K562 (cell line): Measurements from ENCODE around the gene RAI14. TPM values are rescaled to one million over a fixed set of nuclear protein-coding genes. Genes with fewer than 3 reads are reported as not detected.

Experiments
- ATAC-seq: fragments of 200-7000 bp; cut with Tn5 transposase; 3 replicates; pipeline ENCODE4 v1.9.1; 2020; ENCODE audit warnings: moderate library complexity
- BruUV-seq: library from RNA; stranded (reverse); fragments of 400-500 nt; replicated peaks from 2 replicates; lab custom pipeline; 2021; lab: Mats Ljungman, UMichigan
- CTCF ChIA-PET: fragments of 300-600 bp; formaldehyde crosslinking; extraction: SDS; loops from one replicate; lab custom pipeline; 2021; ENCODE audit warnings: low intra/inter-chr PET ratio; lab: Yijun Ruan, JAX
- POLR2A ChIA-PET: fragments of 300-600, 350-650 bp; sonication (Branson Sonifier 250); formaldehyde crosslinking; extraction: SDS; loops from one replicate; lab custom pipeline; 2021; ENCODE audit warnings: antibody characterized with exemption, inconsistent platforms; lab: Yijun Ruan, JAX
- DNase-seq, 4 experiments: peaks; one replicate each; pipeline versions ENCODE4 v3.0.0 to v3.0.0-alpha.2; 2011 to 2018; ENCODE audit warnings: low spot score in 3 of 4, mixed read lengths in 3 of 4; ENCODE audit errors: extremely low read depth in 1 of 4
- FAIRE-seq: peaks from 2 replicates; lab custom pipeline; 2011; peaks lifted over from hg19 to GRCh38; lab: Jason Lieb, UNC
- H2AFZ ChIP-seq: 2 replicates; pipeline ENCODE4 v1.6.0; 2011; ENCODE audit warnings: low read depth, low read length, control low read depth, inconsistent platforms
- H3K27ac ChIP-seq: fragments of 200-600 bp; 3 replicates; pipeline ENCODE4 v1.8.0; 2011; ENCODE audit warnings: low read depth, mild to moderate bottlenecking, control low read depth, inconsistent platforms, low read length, moderate library complexity, mixed read lengths; ENCODE audit errors: extremely low read depth
- H3K27me3 ChIP-seq, 2 experiments: fragments of 300-600 bp in 1 of 2; 2 replicates in 1 of 2; 3 replicates in 1 of 2; pipeline versions ENCODE4 v1.6.0 to v1.8.0; 2011; ENCODE audit warnings: inconsistent platforms in 2 of 2, low read length in 2 of 2, mild to moderate bottlenecking in 1 of 2, mixed read lengths in 1 of 2, moderate library complexity in 1 of 2; ENCODE audit not compliant: control insufficient read depth in 2 of 2, insufficient read depth in 2 of 2
- H3K36me3 ChIP-seq: fragments of 300-600 bp; 3 replicates; pipeline ENCODE4 v1.8.0; 2011; ENCODE audit warnings: mild to moderate bottlenecking, low read length, inconsistent platforms; ENCODE audit not compliant: control insufficient read depth, insufficient read depth
- H3K4me1 ChIP-seq, 2 experiments: fragments of 200-600 bp in 1 of 2; replicated peaks in 1 of 2; 2 replicates in 1 of 2; 3 replicates in 1 of 2; pipeline versions ENCODE4 v1.5.1 to v1.8.0; 2011; ENCODE audit warnings: inconsistent platforms in 2 of 2, low read length in 2 of 2, mild to moderate bottlenecking in 1 of 2, mixed read lengths in 1 of 2, moderate library complexity in 1 of 2; ENCODE audit not compliant: control insufficient read depth in 2 of 2, insufficient read depth in 2 of 2
- H3K4me2 ChIP-seq: 2 replicates; pipeline ENCODE4 v1.6.1; 2011; ENCODE audit warnings: low read length, control low read depth, inconsistent platforms, mixed read lengths; ENCODE audit not compliant: insufficient read depth
- H3K4me3 ChIP-seq: fragments of 200-600 bp; sonication (generic), shearing (Covaris generic); 2 replicates; pipeline ENCODE4 v1.5.1; 2016; ENCODE audit warnings: control low read depth, inconsistent platforms
- H3K79me2 ChIP-seq: fragments of 200-600 bp; 3 replicates; pipeline ENCODE4 v1.8.0; 2011; ENCODE audit warnings: low read length, inconsistent platforms; ENCODE audit not compliant: control insufficient read depth, insufficient read depth
- H3K9ac ChIP-seq, 2 experiments: 2 replicates each; pipeline versions ENCODE4 v1.6.0 to v1.6.1; 2011; ENCODE audit warnings: low read depth in 2 of 2, low read length in 2 of 2, control low read depth in 1 of 2, inconsistent platforms in 1 of 2, mild to moderate bottlenecking in 1 of 2, mixed read lengths in 1 of 2; ENCODE audit not compliant: insufficient read depth in 1 of 2
- H3K9me1 ChIP-seq: one replicate; pipeline ENCODE4 v1.6.0; 2011; ENCODE audit warnings: inconsistent platforms, mild to moderate bottlenecking, low read length, moderate library complexity; ENCODE audit not compliant: control insufficient read depth, insufficient read depth
- H3K9me3 ChIP-seq: replicated peaks from 2 replicates; pipeline ENCODE4 v1.5.1; 2011; ENCODE audit warnings: low read depth, low read length, inconsistent platforms; ENCODE audit not compliant: control insufficient read depth, insufficient read depth
- H4K20me1 ChIP-seq: replicated peaks from 2 replicates; pipeline ENCODE4 v1.6.1; 2011; ENCODE audit warnings: low read length, inconsistent platforms, mixed read lengths; ENCODE audit not compliant: control insufficient read depth, insufficient read depth
- ATF3 ChIP-seq, 2 experiments: fragments of 450-650 bp in 1 of 2; sonication (generic) in 1 of 2; formaldehyde crosslinking in 1 of 2; IDR thresholded peaks in 1 of 2; conservative IDR thresholded peaks in 1 of 2; 2 replicates each; pipeline versions ENCODE4 v1.6.1 to v1.8.1; 2016 to 2023; ENCODE audit warnings: mild to moderate bottlenecking in 2 of 2, moderate library complexity in 2 of 2, inconsistent platforms in 1 of 2, missing genetic modification reagents in 1 of 2
- BRD9 ChIP-seq: fragments of 450-650 bp; IDR thresholded peaks from 2 replicates; pipeline ENCODE4 v1.6.1; 2018; ENCODE audit warnings: low read depth; ENCODE audit not compliant: partially characterized antibody
- CCNT2 ChIP-seq: IDR thresholded peaks from 2 replicates; pipeline ENCODE4 v1.6.1; 2011; ENCODE audit warnings: borderline replicate concordance, low read depth, mild to moderate bottlenecking, moderate library complexity, mixed read lengths, low read length; ENCODE audit not compliant: insufficient read length; ENCODE audit errors: extremely low read depth
- DLX4 ChIP-seq: fragments of 250-450 bp; sonication (Bioruptor Pico); IDR thresholded peaks from 2 replicates; pipeline ENCODE4 v1.6.1; 2021; ENCODE audit warnings: mild to moderate bottlenecking
- E2F6 ChIP-seq, 2 experiments: IDR thresholded peaks; 2 replicates each; pipeline ENCODE4 v1.6.1; 2011; ENCODE audit warnings: borderline replicate concordance in 1 of 2, control low read depth in 1 of 2, low read depth in 1 of 2, low read length in 1 of 2, mild to moderate bottlenecking in 1 of 2, mixed read lengths in 1 of 2, moderate library complexity in 1 of 2; ENCODE audit not compliant: insufficient read depth in 1 of 2, insufficient read length in 1 of 2, poor library complexity in 1 of 2, severe bottlenecking in 1 of 2; ENCODE audit errors: extremely low read depth in 1 of 2
- ETS2 ChIP-seq: IDR thresholded peaks from 2 replicates; pipeline ENCODE4 v1.6.1; 2016; ENCODE audit warnings: borderline replicate concordance, missing genetic modification characterization, mild to moderate bottlenecking, moderate library complexity, missing compliant biosample characterization; ENCODE audit not compliant: poor library complexity, severe bottlenecking
- FOXJ2 ChIP-seq: fragments of 200-800 bp; sonication (Bioruptor generic); IDR thresholded peaks from 2 replicates; pipeline ENCODE4 v1.6.1; 2016; ENCODE audit warnings: missing genetic modification characterization, missing compliant biosample characterization
- MYBL2 ChIP-seq, 2 experiments: fragments of 450-650 bp in 1 of 2; sonication (generic) in 1 of 2; formaldehyde crosslinking in 1 of 2; IDR thresholded peaks; 2 replicates each; pipeline versions ENCODE4 v1.6.1 to v1.8.1; 2017 to 2022; ENCODE audit warnings: borderline replicate concordance in 1 of 2, inconsistent platforms in 1 of 2, low read depth in 1 of 2, mild to moderate bottlenecking in 1 of 2, missing genetic modification reagents in 1 of 2, moderate library complexity in 1 of 2
- POLR3G ChIP-seq: IDR thresholded peaks from 2 replicates; pipeline ENCODE4 v1.6.1; 2011; ENCODE audit not compliant: insufficient read length, insufficient replicate concordance; ENCODE audit errors: extremely low read depth
- SNAPC5 ChIP-seq: fragments of 250-450 bp; sonication (Bioruptor Pico); IDR thresholded peaks from 2 replicates; pipeline ENCODE4 v1.8.0; 2021; ENCODE audit warnings: moderate library complexity, mild to moderate bottlenecking, inconsistent platforms
- TBP ChIP-seq: optimal IDR thresholded peaks from 2 replicates; pipeline ENCODE3; 2011; ENCODE audit warnings: low read depth, low read length, improper control_type of control experiment
- TCFL5 ChIP-seq: fragments of 250-450 bp; sonication (Bioruptor Pico); conservative IDR thresholded peaks from 2 replicates; pipeline ENCODE4 v1.6.1; 2021; ENCODE audit warnings: mild to moderate bottlenecking, moderate library complexity, matching md5 sums
- ZFP1 ChIP-seq: fragments of 450-650 bp; formaldehyde crosslinking; IDR thresholded peaks from 2 replicates; pipeline ENCODE4 v1.4.0; 2020; ENCODE audit warnings: mild to moderate bottlenecking, mixed read lengths
- ZNF124 ChIP-seq: sonication (generic); formaldehyde crosslinking; IDR thresholded peaks from 2 replicates; pipeline ENCODE4 v1.8.1; 2022; ENCODE audit warnings: missing genetic modification reagents
- ZNF354B ChIP-seq: fragments of 250-450 bp; sonication (Bioruptor Pico); IDR thresholded peaks from 2 replicates; pipeline ENCODE4 v1.4.0; 2020
- WGBS: fragments of 100-300 bp; shearing (Covaris generic); methylation state at CpG from one replicate; pipeline ENCODE4 v1.1.6; 2016; ENCODE audit warnings: low coverage, mixed read lengths; ENCODE audit not compliant: insufficient coverage; ENCODE audit errors: missing lambda C conversion rate; 5-methylcytosine and 5-hydroxymethylcytosine counted together
- in situ Hi-C: fragments of 300-500 bp; cut with MboI; formaldehyde crosslinking; loops from 4 replicates; pipeline ENCODE4 v1.15.0; 2018; ENCODE audit warnings: inconsistent platforms, mixed read lengths
- intact Hi-C: fragments of 100-400 bp; cut with micrococcal nuclease; formaldehyde crosslinking; loops from 2 replicates; pipeline ENCODE4 v1.14.2; 2022
- polyA plus RNA-seq, 8 experiments: library from polyadenylated mRNA; depleted of rRNA in 4 of 8; stranded (reverse) in 5 of 8; unstranded in 3 of 8; fragments of >200 nt; fragmentation: Nextera tagmentation in 2 of 8; fragmentation: Illumina TruSeq in 1 of 8; extraction: Ambion mirVana in 2 of 8; extraction: Trizol in 1 of 8; gene quantifications; 2 replicates each; pipeline versions ENCODE4 v1.2.1 to v1.2.3, GENCODE V29; 2011 to 2014; ENCODE audit warnings: inconsistent platforms in 1 of 8, missing spikeins in 1 of 8
- total RNA-seq, 7 experiments: library from RNA; depleted of rRNA in 6 of 7; stranded (reverse); fragments of >200 nt in 6 of 7; fragmentation: Illumina TruSeq in 2 of 7; extraction: Trizol in 2 of 7; gene quantifications; 2 replicates each; pipeline versions ENCODE4 v1.2.1 to v1.2.3, GENCODE V29; 2011 to 2021; ENCODE audit warnings: low replicate concordance in 1 of 7

The RAI14 gene
- total and polyA plus RNA-seq, 9 of the 15 experiments (the other 6 are each of a cell fraction or from before 2014, with no cell fraction given): 11.3 to 82.5 (median 34.8) TPM

DNA sequence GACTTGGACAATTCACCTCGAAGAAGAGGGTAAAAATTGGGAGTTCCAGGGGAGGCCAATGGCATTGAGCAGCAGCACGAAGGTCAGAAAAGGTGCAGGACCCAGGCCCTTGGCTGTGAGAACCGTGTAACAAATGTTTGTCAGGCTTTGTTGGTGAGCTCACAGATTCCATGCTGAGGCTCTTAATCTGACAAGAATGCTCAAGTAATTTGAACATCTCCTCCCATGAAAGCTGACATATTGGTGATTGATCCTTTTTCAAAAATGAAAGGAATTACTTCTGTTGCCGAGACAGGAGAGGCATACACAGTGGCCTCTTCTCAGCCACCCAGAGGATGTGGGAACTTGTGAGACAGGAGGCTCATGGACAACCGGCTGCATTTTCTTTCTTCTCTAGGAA lies 11.6 kb downstream of the RAI14 start (continued):
- TF ChIP-seq FOXJ2 (tag): no peak

DNA sequence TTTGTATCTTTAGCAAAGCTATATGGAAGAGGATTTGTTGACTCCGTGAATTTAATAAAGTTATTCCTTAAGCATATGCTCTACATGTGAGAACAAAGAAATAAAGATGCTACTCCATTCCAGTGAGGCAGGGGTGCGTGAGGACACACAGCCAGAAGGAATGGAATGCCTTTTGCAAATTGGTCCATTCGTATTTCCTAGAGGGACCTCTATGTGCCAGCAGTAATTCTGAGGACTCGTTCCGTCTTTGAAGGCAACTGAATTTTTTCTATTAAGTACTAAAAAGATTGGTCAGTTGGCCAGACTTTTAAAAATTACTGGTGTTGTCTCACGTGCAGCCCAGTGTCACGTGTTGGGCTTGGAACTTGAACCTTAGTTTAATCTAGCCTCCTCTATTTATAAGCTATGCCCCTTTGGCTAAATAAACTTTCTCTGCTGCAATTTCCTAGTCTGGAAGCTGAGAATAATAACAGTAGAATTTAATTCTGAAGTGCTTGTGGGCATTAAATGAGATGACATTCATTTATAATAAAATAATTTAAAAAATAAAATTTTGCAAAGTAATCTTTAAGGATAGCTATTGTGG lies 13.9 kb downstream of the RAI14 start:
- ChIA-PET POLR2A (interaction anchor here (1.3 to 4.0 kb wide), 3 partner anchors 9 to 18 kb away, joined by 3 to 22 read pairs (median 3); no protein-coding TSS in a partner anchor), CTCF (no interaction called here)
- Histone ChIP-seq H3K4me3 (no peak overlapping the region), H3K27ac (no peak overlapping the region), H2AFZ (no peak overlapping the region), H3K79me2 (peaks cover 51% of the 10 kb centered on the region), H3K36me3 (peaks cover 6% of the 10 kb centered on the region; the same call in 2 of the 3 replicates), H3K9ac (no peak overlapping the region), H3K4me1 (peaks cover 14 to 28% of the 10 kb centered on the region in 2 experiments; a peak in 4 of 5 replicates), H3K9me1 (no peaks in the 10 kb centered on the region), H3K4me2 (no peak overlapping the region), H3K9me3 (no peaks in the 10 kb centered on the region), H3K27me3 (no peaks in the 10 kb centered on the region), H4K20me1 (no peaks in the 10 kb centered on the region)
- BruUV-seq: no TSS peak
- in situ Hi-C loops (no loop called here), intact Hi-C loops (no loop called here)
- WGBS: 68% methylated on average over 7 of the region's 7 CpGs
- DNase-seq (no peak), ATAC-seq (no peak), FAIRE-seq (no peak)
- TF ChIP-seq ZFP1 (CRISPR knock-in tag) (no peak), ZNF354B (CRISPR knock-in tag) (no peak), CCNT2 (no peak), POLR3G (no peak), E2F6 (IDR thresholded peaks at IDR 0.05; ENCODE audit: borderline replicate concordance in 1 of 2, extremely low read depth in 1 of 2, insufficient read depth in 1 of 2, insufficient read length in 1 of 2, low read depth in 1 of 2, low read length in 1 of 2, poor library complexity in 1 of 2, severe bottlenecking in 1 of 2) (no peak), ATF3 (IDR thresholded peaks at IDR 0.05) (no peak), ATF3 (CRISPR knock-in tag; conservative IDR thresholded peaks at IDR 0.05) (no peak), ZNF124 (CRISPR knock-in tag) (no peak), DLX4 (CRISPR knock-in tag) (no peak), ETS2 (tag) (no peak), MYBL2 (IDR thresholded peaks at IDR 0.05; ENCODE audit: low read depth) (no peak), MYBL2 (CRISPR knock-in tag; IDR thresholded peaks at IDR 0.05; ENCODE audit: borderline replicate concordance) (no peak), TCFL5 (CRISPR knock-in tag) (no peak), BRD9 (no peak), SNAPC5 (CRISPR knock-in tag) (no peak), TBP (no peak)
